GM12892 (cell line): ENCODE data around the gene GRHL1.

Experiments used
- POLR2A ChIP-seq: IDR thresholded peaks from 2 replicates; pipeline ENCODE4 v1.6.1; 2011; ENCODE audit warnings: low read depth, low read length, control low read depth
- POLR2AphosphoS5 ChIP-seq: IDR thresholded peaks from 2 replicates; pipeline ENCODE4 v1.6.1; 2011; ENCODE audit warnings: low read depth, low read length, control low read depth

DNA sequence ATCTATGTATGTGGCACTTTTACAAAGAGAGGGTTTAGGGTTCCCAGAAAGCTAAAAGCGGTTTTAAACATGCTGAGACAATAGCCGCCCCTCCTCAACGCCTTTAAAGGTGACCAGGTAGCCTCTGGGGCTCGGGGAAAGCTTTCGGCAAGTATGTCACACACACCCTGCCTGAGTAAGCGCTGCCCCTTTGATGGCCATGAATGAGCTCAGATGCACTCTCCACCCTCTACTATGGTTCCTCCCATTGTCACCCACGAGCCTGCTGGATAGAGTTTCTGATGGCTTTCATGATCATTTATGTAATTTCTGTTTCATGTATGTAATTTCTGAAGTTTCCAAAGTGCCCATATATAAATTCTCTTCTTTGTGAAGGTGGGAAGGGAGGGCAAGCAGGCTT lies 44.1 kb upstream of the GRHL1 start:
- TF ChIP-seq POLR2AphosphoS5, result no peak
- no peak for TF ChIP-seq POLR2A
